Endothelial cell (in vitro differentiated cells): ENCODE data around the gene OLFM3. TPM values are rescaled to one million over a fixed set of nuclear protein-coding genes. Genes with fewer than 3 reads are reported as not detected.
A peak's percentile ranks its signal among the peaks of the same experiment; 100 is the strongest.

Experiments used
- DNase-seq: peaks from one replicate; pipeline ENCODE4 v3.0.0; 2021; ENCODE audit warnings: low spot score
- H3K27ac Mint-ChIP-seq: one replicate; pipeline ENCODE4 v1.8.0; 2021; ENCODE audit warnings: mixed read lengths, inconsistent platforms; ENCODE audit not compliant: unreplicated experiment
- H3K27me3 Mint-ChIP-seq: one replicate; pipeline ENCODE4 v1.8.0; 2021; ENCODE audit warnings: mild to moderate bottlenecking, moderate library complexity, mixed read lengths, inconsistent platforms; ENCODE audit not compliant: unreplicated experiment
- H3K36me3 Mint-ChIP-seq: one replicate; pipeline ENCODE4 v1.8.0; 2021; ENCODE audit warnings: mild to moderate bottlenecking, low read depth, mixed read lengths, inconsistent platforms; ENCODE audit not compliant: unreplicated experiment
- H3K4me1 Mint-ChIP-seq: one replicate; pipeline ENCODE4 v1.8.0; 2021; ENCODE audit warnings: mild to moderate bottlenecking, mixed read lengths, inconsistent platforms; ENCODE audit not compliant: unreplicated experiment
- H3K4me3 Mint-ChIP-seq: one replicate; pipeline ENCODE4 v1.8.0; 2021; ENCODE audit warnings: mild to moderate bottlenecking, mixed read lengths, inconsistent platforms; ENCODE audit not compliant: unreplicated experiment
- H3K9me3 Mint-ChIP-seq: one replicate; pipeline ENCODE4 v1.8.0; 2021; ENCODE audit warnings: mixed read lengths, inconsistent platforms; ENCODE audit not compliant: unreplicated experiment
- total RNA-seq: library from RNA; stranded (reverse); fragmentation: NEBNext Ultra II Directional; extraction: Animal tissue kit (Norgen Biotek cat#: 25700); gene quantifications from one replicate; pipeline ENCODE4 v1.2.1, GENCODE V29; 2021; ENCODE audit not compliant: unreplicated experiment
- TF ChIP-seq, protein P1 (sequence below): fragments of 200-600 bp; sonication (generic); IDR thresholded peaks from one replicate; pipeline ENCODE4 v1.5.0; 2021; ENCODE audit warnings: antibody characterized with exemption; ENCODE audit not compliant: unreplicated experiment

OLFM3 gene
- total RNA-seq, 1 donor from 2014 or later = 0.23 TPM

DNA sequence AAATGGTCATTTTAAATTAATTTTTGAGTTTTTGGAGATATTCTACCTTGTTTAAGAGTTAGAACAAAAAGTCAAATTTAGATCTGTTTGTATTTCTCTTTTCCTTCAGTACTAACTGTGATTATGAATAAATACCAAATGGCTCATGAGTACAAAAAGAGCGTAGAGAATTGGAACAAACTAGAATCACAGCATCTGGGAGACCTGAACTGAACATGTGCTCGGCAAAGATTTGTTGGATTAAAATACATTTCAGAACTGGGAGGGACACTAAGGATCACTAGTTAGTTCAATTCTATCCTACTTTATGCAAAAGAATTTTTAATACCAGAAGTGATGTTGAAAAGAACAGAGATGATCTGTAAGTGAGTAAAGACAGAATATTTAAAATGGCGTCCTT, 19.5 kb downstream of the OLFM3 start:
- Mint-ChIP-seq H3K9me3 (no peaks in the 10 kb centered on the region), H3K4me3 (no peak overlapping the region), H3K4me1 (no peaks in the 10 kb centered on the region), H3K27me3 (no peaks in the 10 kb centered on the region), H3K36me3 (no peaks in the 10 kb centered on the region), H3K27ac (no peak overlapping the region)
- TF ChIP-seq, protein P1, sequence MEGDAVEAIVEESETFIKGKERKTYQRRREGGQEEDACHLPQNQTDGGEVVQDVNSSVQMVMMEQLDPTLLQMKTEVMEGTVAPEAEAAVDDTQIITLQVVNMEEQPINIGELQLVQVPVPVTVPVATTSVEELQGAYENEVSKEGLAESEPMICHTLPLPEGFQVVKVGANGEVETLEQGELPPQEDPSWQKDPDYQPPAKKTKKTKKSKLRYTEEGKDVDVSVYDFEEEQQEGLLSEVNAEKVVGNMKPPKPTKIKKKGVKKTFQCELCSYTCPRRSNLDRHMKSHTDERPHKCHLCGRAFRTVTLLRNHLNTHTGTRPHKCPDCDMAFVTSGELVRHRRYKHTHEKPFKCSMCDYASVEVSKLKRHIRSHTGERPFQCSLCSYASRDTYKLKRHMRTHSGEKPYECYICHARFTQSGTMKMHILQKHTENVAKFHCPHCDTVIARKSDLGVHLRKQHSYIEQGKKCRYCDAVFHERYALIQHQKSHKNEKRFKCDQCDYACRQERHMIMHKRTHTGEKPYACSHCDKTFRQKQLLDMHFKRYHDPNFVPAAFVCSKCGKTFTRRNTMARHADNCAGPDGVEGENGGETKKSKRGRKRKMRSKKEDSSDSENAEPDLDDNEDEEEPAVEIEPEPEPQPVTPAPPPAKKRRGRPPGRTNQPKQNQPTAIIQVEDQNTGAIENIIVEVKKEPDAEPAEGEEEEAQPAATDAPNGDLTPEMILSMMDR = no peak
- no peak for DNase-seq

DNA sequence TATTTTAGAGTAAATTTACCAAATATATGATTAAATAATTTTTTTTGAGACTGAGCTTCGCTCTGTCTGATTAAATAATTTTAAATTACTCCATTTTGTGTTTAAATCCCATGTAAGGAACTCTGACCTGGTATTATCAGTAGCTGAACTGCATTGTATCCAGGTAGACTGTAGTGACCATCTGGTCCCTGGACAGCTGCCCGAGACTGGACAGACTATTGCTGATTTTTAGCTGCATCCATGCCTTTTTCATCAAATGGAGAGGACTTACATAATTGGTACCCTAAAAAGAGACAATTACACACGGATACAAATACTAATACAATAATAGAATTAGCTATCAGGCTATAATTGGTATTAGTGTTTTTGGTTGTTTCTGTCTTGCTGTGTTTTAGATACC, 20.6 kb downstream of the OLFM3 start:
- Mint-ChIP-seq H3K9me3 (no peaks in the 10 kb centered on the region), H3K27me3 (no peaks in the 10 kb centered on the region), H3K27ac (no peak overlapping the region), H3K4me3 (no peak overlapping the region), H3K36me3 (no peaks in the 10 kb centered on the region), H3K4me1 (peaks cover under 1% of the 10 kb centered on the region)
- TF ChIP-seq, protein P1 = no peak
- DNase-seq = no peak

DNA sequence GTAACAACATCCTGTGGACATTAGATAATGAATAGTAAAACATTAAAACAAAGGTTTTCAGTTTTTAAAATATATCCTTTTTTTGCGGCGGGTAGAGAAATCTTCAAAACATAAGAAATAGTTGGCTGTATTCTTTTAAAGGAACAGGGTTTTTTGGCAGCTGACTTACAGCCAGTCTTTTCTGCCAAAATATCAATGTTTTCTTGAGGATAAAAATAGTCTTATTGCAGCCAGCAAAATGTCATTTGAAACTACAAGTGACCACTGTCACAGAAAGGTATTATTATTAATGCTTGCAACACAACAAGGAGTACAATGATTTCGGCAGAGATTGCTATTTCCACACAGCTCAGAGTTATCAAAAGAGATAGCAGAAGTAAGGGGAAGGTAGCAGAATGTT, 21.4 kb downstream of the OLFM3 start:
- Mint-ChIP-seq H3K27me3 (no peaks in the 10 kb centered on the region), H3K36me3 (no peaks in the 10 kb centered on the region), H3K9me3 (no peaks in the 10 kb centered on the region), H3K27ac (no peak overlapping the region), H3K4me3 (no peak overlapping the region), H3K4me1 (peaks cover 9% of the 10 kb centered on the region)
- DNase-seq = no peak
- TF ChIP-seq, protein P1 = no peak

DNA sequence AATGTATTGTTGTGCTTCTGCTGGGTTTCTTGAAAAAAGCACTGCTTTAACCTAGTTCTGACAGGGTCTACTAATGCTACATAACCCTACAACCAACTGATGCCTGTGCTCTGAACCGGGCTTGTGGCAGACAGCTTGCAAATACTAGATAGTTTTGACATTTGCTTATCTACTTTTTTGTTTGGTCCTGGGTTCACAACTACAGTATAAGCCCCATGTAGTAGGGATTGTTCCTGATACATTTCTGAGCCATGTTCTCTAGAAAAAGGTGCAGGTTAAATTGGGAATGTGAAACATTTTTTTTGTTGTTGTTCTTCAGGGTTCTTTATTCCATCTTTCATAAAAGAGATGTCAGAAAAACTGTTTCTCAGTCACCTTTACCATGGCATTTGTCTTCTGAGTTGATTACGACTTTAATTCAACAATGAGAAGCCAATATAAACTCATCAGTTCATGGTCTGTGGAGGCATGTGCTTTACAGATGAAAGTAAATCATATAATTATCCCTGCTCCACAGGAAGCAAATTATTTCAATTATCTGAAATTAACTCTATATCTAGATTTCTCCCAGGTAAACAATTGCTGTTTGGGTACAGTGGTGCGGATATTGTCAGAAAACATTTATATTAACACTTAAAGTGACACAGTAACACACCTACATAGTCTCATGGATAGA, 22.0 kb downstream of the OLFM3 start:
- Mint-ChIP-seq H3K36me3 (no peaks in the 10 kb centered on the region), H3K4me3 (no peak overlapping the region), H3K27ac (no peak overlapping the region), H3K9me3 (no peaks in the 10 kb centered on the region), H3K27me3 (no peaks in the 10 kb centered on the region), H3K4me1 (peaks cover 11% of the 10 kb centered on the region)
- TF ChIP-seq, protein P1 = no peak
- DNase-seq = no peak

DNA sequence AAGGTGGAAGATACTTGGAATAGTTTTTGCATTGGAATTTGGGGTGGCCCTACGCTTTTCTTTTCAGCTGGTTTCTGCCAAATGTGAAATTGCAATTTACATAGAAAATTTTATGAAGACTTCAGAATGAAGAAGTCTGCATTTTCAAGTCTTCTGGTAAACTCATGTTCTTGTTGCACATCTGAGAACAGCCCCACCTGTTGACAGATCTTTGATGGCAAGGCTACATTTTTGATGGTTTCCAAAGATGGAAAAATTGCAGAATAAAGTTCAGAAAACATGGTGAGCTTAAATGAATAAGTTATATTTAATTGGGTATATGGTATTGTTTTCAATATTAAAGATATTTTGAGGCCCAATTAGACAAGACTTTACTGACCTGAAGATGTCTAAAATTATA, 25.4 kb downstream of the OLFM3 start:
- H3K36me3 Mint-ChIP-seq = no peaks in the 10 kb centered on the region
- H3K27me3 Mint-ChIP-seq = no peaks in the 10 kb centered on the region
- H3K27ac Mint-ChIP-seq = peak overlapping the region; percentile 38

More for the DNA sequence above, 25.4 kb downstream of the OLFM3 start:
- no peak for DNase-seq
- H3K4me3 Mint-ChIP-seq = no peak overlapping the region
- no peaks in the 10 kb centered on the region for H3K9me3 Mint-ChIP-seq
- TF ChIP-seq, protein P1 = no peak
- peaks cover 28% of the 10 kb centered on the region for H3K4me1 Mint-ChIP-seq
